OCI-LY1 (cell line): Measurements from ENCODE around the gene EYA2.

Experiments
- H2AFZ ChIP-seq: fragments of 200-600 bp; sonication (generic), shearing (Covaris generic); 2 replicates; pipeline ENCODE4 v1.6.0; 2014; ENCODE audit warnings: antibody characterized with exemption, mild to moderate bottlenecking, low read length
- H3F3A ChIP-seq: fragments of 200-600 bp; sonication (generic), shearing (Covaris generic); 2 replicates; pipeline ENCODE4 v1.6.0; 2014; ENCODE audit warnings: mild to moderate bottlenecking, antibody characterized with exemption, low read length, moderate library complexity; ENCODE audit not compliant: insufficient read depth
- H3K27ac ChIP-seq: fragments of 200-600 bp; sonication (generic); 2 replicates; pipeline ENCODE4 v1.5.1; 2014; ENCODE audit warnings: low read length, mixed run types, mild to moderate bottlenecking, low read depth; ENCODE audit not compliant: poor library complexity, severe bottlenecking
- H3K27me3 ChIP-seq: fragments of 200-600 bp; sonication (generic); 2 replicates; pipeline ENCODE4 v1.6.0; 2014; ENCODE audit warnings: antibody characterized with exemption, mild to moderate bottlenecking, low read length, moderate library complexity; ENCODE audit not compliant: insufficient read depth
- H3K36me3 ChIP-seq: fragments of 200-600 bp; sonication (generic); 2 replicates; pipeline ENCODE4 v1.6.1; 2014; ENCODE audit warnings: mild to moderate bottlenecking, antibody characterized with exemption, low read length, moderate library complexity, mixed read lengths; ENCODE audit not compliant: insufficient read depth
- H3K4me1 ChIP-seq: fragments of 200-600 bp; sonication (generic); 2 replicates; pipeline ENCODE4 v1.5.1; 2014; ENCODE audit warnings: mild to moderate bottlenecking, low read length, moderate library complexity; ENCODE audit not compliant: insufficient read depth, severe bottlenecking
- H3K4me2 ChIP-seq: fragments of 200-600 bp; sonication (generic), shearing (Covaris generic); 2 replicates; pipeline ENCODE4 v1.6.1; 2014; ENCODE audit warnings: low read length
- H3K4me3 ChIP-seq: fragments of 200-600 bp; sonication (generic); 2 replicates; pipeline ENCODE4 v1.5.1; 2014; ENCODE audit warnings: low read length, low read depth, mild to moderate bottlenecking, mixed read lengths; ENCODE audit not compliant: poor library complexity, severe bottlenecking
- H3K79me2 ChIP-seq: fragments of 200-600 bp; shearing (Covaris generic); 2 replicates; pipeline ENCODE4 v1.6.1; 2016; ENCODE audit warnings: mixed run types, low read length, mixed read lengths; ENCODE audit not compliant: insufficient read depth
- H3K9ac ChIP-seq: fragments of 200-600 bp; sonication (generic), shearing (Covaris generic); 2 replicates; pipeline ENCODE4 v1.6.1; 2014; ENCODE audit warnings: mild to moderate bottlenecking, low read length, mixed read lengths
- H3K9me2 ChIP-seq: fragments of 200-600 bp; sonication (generic), shearing (Covaris generic); 2 replicates; pipeline ENCODE4 v1.6.1; 2014; ENCODE audit warnings: low read depth, mild to moderate bottlenecking, low read length, mixed read lengths
- H3K9me3 ChIP-seq: fragments of 200-600 bp; shearing (Covaris generic); 2 replicates; pipeline ENCODE4 v1.6.1; 2014; ENCODE audit warnings: low read length, mixed read lengths
- H4K20me1 ChIP-seq: fragments of 200-600 bp; sonication (generic), shearing (Covaris generic); 2 replicates; pipeline ENCODE4 v1.6.0; 2016; ENCODE audit warnings: mild to moderate bottlenecking, low read length; ENCODE audit not compliant: insufficient read depth
- EZH2 ChIP-seq: fragments of 200-600 bp; sonication (generic), shearing (Covaris generic); IDR thresholded peaks from 2 replicates; pipeline ENCODE4 v1.8.0; 2017; ENCODE audit warnings: borderline replicate concordance, mixed run types, mild to moderate bottlenecking, antibody characterized with exemption, low read length, moderate library complexity, mixed read lengths
- TF ChIP-seq, protein P1 (sequence below): fragments of 200-600 bp; sonication (generic), shearing (Covaris generic); IDR thresholded peaks from 2 replicates; pipeline ENCODE4 v1.5.1; 2017; ENCODE audit warnings: mild to moderate bottlenecking, antibody characterized with exemption, low read length, moderate library complexity, mixed read lengths

The EYA2 gene, protein sequence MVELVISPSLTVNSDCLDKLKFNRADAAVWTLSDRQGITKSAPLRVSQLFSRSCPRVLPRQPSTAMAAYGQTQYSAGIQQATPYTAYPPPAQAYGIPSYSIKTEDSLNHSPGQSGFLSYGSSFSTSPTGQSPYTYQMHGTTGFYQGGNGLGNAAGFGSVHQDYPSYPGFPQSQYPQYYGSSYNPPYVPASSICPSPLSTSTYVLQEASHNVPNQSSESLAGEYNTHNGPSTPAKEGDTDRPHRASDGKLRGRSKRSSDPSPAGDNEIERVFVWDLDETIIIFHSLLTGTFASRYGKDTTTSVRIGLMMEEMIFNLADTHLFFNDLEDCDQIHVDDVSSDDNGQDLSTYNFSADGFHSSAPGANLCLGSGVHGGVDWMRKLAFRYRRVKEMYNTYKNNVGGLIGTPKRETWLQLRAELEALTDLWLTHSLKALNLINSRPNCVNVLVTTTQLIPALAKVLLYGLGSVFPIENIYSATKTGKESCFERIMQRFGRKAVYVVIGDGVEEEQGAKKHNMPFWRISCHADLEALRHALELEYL

DNA sequence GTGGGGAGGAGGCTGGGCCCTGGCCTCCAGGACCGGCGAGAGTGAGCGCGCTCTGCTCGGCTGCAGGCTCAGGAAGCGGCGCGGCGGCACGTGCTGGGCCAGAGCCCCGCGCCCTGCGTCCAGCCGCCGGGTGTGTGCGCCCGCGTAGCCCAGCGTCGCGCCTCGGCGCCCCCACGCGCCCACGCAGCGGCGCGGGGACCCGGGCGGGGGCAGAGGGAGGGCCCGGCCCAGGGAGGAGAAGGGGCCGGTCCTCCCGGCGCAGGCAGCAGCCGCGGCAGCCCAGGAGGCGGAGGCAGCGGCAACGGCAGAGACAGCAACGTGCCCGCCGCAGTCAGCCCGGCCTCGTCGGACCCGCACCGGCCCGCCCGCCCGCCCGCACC lies at the start of gene EYA2:
Gene EYA2, plus strand, starts transcription at position 265 of the 380 bp plus-strand sequence. CDS start 95,168 bp downstream, outside the sequence.
- no peak within 1 kb of the TSS for H3K4me3 ChIP-seq
- H3K36me3 ChIP-seq, result no peaks in the 10 kb centered on the region
- no peaks in the 10 kb centered on the region for H3F3A ChIP-seq
- no peaks in the 10 kb centered on the region for H4K20me1 ChIP-seq
- no peak within 1 kb of the TSS for H3K27ac ChIP-seq
- H3K9ac ChIP-seq, result no peak within 1 kb of the TSS
- no peak within 1 kb of the TSS for H2AFZ ChIP-seq
- no peaks in the 10 kb centered on the region for H3K79me2 ChIP-seq
- H3K9me3 ChIP-seq, result no peaks in the 10 kb centered on the region
- no peaks in the 10 kb centered on the region for H3K4me1 ChIP-seq
- H3K27me3 ChIP-seq, result peaks cover 7% of the 10 kb centered on the region; the same call in 1 of the 2 replicates
- no peaks in the 10 kb centered on the region for H3K9me2 ChIP-seq
- no peak within 1 kb of the TSS for H3K4me2 ChIP-seq
- no peak for TF ChIP-seq EZH2
- TF ChIP-seq, protein P1, sequence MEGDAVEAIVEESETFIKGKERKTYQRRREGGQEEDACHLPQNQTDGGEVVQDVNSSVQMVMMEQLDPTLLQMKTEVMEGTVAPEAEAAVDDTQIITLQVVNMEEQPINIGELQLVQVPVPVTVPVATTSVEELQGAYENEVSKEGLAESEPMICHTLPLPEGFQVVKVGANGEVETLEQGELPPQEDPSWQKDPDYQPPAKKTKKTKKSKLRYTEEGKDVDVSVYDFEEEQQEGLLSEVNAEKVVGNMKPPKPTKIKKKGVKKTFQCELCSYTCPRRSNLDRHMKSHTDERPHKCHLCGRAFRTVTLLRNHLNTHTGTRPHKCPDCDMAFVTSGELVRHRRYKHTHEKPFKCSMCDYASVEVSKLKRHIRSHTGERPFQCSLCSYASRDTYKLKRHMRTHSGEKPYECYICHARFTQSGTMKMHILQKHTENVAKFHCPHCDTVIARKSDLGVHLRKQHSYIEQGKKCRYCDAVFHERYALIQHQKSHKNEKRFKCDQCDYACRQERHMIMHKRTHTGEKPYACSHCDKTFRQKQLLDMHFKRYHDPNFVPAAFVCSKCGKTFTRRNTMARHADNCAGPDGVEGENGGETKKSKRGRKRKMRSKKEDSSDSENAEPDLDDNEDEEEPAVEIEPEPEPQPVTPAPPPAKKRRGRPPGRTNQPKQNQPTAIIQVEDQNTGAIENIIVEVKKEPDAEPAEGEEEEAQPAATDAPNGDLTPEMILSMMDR, result no peak

DNA sequence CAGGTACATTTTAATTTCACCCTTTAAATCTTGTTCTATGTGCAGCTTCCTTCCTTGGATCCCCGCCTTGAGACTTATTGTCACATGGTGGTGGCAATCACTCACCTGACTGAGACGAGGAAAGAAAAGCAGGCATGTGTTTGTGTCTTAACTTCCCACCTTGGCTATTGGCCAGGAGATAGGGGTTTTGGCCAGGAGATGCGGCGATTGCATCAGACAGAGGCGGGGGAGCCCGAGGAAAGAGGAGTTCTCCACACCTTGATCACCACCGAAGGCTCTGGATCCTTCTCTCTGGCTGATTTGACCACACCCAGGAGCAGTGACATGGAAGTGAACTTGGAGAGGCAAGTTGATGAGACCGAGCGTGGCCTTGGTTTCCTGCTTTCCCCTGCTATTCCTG lies 49.7 kb upstream of the EYA2 start:
- Histone ChIP-seq H3K9me2 (no peaks in the 10 kb centered on the region), H3K79me2 (no peaks in the 10 kb centered on the region), H2AFZ (no peak overlapping the region), H3K9me3 (no peaks in the 10 kb centered on the region), H3K4me1 (no peaks in the 10 kb centered on the region), H3K36me3 (no peaks in the 10 kb centered on the region), H3K27me3 (no peaks in the 10 kb centered on the region; the same call in 1 of the 2 replicates), H4K20me1 (no peaks in the 10 kb centered on the region), H3K9ac (no peak overlapping the region), H3F3A (no peaks in the 10 kb centered on the region), H3K4me3 (no peak overlapping the region), H3K27ac (no peak overlapping the region), H3K4me2 (no peak overlapping the region)
- TF ChIP-seq EZH2, result no peak
- TF ChIP-seq, protein P1, result no peak

DNA sequence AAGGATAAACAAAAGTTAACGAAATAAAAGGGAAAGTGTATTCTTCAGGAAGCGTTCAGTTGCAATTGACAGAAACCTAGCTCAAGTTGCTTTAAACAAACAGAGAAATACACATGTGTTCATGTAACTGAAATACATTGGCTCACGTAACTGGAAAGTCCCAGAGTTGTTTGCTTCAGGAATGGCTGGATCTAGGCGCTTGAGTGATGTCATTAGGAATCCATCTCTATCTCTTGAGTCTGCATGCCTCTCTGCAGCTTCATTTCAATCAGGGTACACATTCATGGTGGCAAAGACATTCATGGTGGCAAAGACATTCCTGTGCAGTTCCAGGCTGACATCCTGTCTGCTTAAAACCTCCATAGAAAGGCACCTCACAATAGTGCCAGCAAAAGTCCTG lies 45.4 kb upstream of the EYA2 start:
- Histone ChIP-seq H3K9me3 (no peaks in the 10 kb centered on the region), H3K4me3 (no peak overlapping the region), H3K9ac (no peak overlapping the region), H3K36me3 (no peaks in the 10 kb centered on the region), H4K20me1 (no peaks in the 10 kb centered on the region), H3K79me2 (no peaks in the 10 kb centered on the region), H3K27ac (no peak overlapping the region), H3F3A (no peaks in the 10 kb centered on the region), H3K9me2 (no peaks in the 10 kb centered on the region), H3K4me1 (no peaks in the 10 kb centered on the region), H2AFZ (no peak overlapping the region), H3K4me2 (no peak overlapping the region), H3K27me3 (no peaks in the 10 kb centered on the region)
- TF ChIP-seq, protein P1, result no peak
- no peak for TF ChIP-seq EZH2
